GM23248 (cell line): ENCODE results near the gene FAM89B.

Experiments
- EZH2 ChIP-seq: fragments of 200-600 bp; sonication (generic); IDR thresholded peaks from 2 replicates; pipeline ENCODE4 v1.6.1; 2018; ENCODE audit warnings: antibody characterized with exemption, mild to moderate bottlenecking; ENCODE audit not compliant: insufficient read depth, poor library complexity, severe bottlenecking
- EZH2phosphoT487 ChIP-seq: fragments of 200-600 bp; sonication (generic); IDR thresholded peaks from 2 replicates; pipeline ENCODE4 v1.6.1; 2018; ENCODE audit warnings: antibody characterized with exemption, moderate library complexity, mild to moderate bottlenecking, low read depth; ENCODE audit not compliant: insufficient read depth

- TF ChIP-seq EZH2, result no peak
- no peak for TF ChIP-seq EZH2phosphoT487
Observed at GRCh38 chr11:65617136-65617850, 45.0 kb downstream of the FAM89B start.
